Vagina (tissue), 2 donors: Measurements from ENCODE around the gene KRTAP2-1.

Experiments
- POLR2A ChIP-seq, 2 donors: fragments of 450-650 bp; IDR thresholded peaks; one replicate each; pipeline ENCODE4 v1.6.1; 2017; ENCODE audit warnings: antibody characterized with exemption in 2 of 2, mild to moderate bottlenecking in 2 of 2, moderate library complexity in 2 of 2
- POLR2AphosphoS5 ChIP-seq, 2 donors: sonication (generic); formaldehyde crosslinking; IDR thresholded peaks; one replicate each; pipeline ENCODE4 v1.9.0; 2017; ENCODE audit warnings: antibody characterized with exemption in 2 of 2, mild to moderate bottlenecking in 2 of 2, low read depth in 1 of 2; ENCODE audit not compliant: insufficient read depth in 1 of 2
- TF ChIP-seq, protein P1 (sequence below), 3 experiments: fragments of 450-650 bp in 2 of 3; fragments of 200-600 bp in 1 of 3; sonication (generic) in 1 of 3; IDR thresholded peaks; one replicate each; pipeline ENCODE4 v1.5.1; 2017 to 2019; ENCODE audit warnings: antibody characterized with exemption in 3 of 3, mild to moderate bottlenecking in 2 of 3, moderate library complexity in 2 of 3

DNA sequence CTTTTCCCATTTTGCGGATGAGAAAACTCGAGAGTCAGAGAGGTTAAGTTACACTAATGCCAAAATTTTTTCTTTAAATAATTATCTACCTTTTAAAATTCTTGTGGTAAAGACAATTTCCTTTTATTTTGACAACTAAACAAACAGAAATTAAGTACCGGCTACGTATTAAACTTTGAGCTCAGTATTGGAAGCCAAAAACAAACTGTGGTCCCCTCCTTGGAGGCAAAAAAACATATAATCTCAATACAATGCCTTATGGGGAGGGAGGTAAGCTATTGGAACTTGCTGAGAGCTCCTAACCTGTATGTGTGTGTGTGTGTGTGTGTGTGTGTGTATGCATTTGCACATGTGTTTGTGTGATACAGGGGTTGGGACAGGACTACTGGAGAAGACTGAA, 16.3 kb upstream of the KRTAP2-1 start:
- TF ChIP-seq POLR2AphosphoS5 (IDR thresholded peaks at IDR 0.05; ENCODE audit: insufficient read depth in 1 of 2, low read depth in 1 of 2): no peak
- TF ChIP-seq, protein P1, sequence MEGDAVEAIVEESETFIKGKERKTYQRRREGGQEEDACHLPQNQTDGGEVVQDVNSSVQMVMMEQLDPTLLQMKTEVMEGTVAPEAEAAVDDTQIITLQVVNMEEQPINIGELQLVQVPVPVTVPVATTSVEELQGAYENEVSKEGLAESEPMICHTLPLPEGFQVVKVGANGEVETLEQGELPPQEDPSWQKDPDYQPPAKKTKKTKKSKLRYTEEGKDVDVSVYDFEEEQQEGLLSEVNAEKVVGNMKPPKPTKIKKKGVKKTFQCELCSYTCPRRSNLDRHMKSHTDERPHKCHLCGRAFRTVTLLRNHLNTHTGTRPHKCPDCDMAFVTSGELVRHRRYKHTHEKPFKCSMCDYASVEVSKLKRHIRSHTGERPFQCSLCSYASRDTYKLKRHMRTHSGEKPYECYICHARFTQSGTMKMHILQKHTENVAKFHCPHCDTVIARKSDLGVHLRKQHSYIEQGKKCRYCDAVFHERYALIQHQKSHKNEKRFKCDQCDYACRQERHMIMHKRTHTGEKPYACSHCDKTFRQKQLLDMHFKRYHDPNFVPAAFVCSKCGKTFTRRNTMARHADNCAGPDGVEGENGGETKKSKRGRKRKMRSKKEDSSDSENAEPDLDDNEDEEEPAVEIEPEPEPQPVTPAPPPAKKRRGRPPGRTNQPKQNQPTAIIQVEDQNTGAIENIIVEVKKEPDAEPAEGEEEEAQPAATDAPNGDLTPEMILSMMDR (IDR thresholded peaks at IDR 0.05): no peak
- TF ChIP-seq POLR2A (IDR thresholded peaks at IDR 0.05): no peak
